Transverse colon (tissue), 4 donors: ENCODE data around the gene DEFB118.

Source experiments
- EP300 ChIP-seq: sonication (generic); formaldehyde crosslinking; IDR thresholded peaks from one replicate; pipeline ENCODE4 v1.6.1; 2017; ENCODE audit warnings: antibody characterized with exemption, low read depth
- POLR2A ChIP-seq: fragments of 450-650 bp; IDR thresholded peaks from one replicate; pipeline ENCODE4 v1.6.1; 2016; ENCODE audit warnings: antibody characterized with exemption, mild to moderate bottlenecking, moderate library complexity
- POLR2AphosphoS5 ChIP-seq, 3 donors: sonication (generic); formaldehyde crosslinking; IDR thresholded peaks; one replicate each; pipeline ENCODE4 v1.6.1; 2016; ENCODE audit warnings: antibody characterized with exemption in 3 of 3
- TF ChIP-seq, protein P1 (sequence below), 5 experiments: fragments of 200-600 bp in 3 of 5; fragments of 450-650 bp in 2 of 5; sonication (generic) in 3 of 5; IDR thresholded peaks; 1 replicate in 2 of 5; 2 replicates in 3 of 5; pipeline ENCODE4 v1.5.1; 2016 to 2017; ENCODE audit warnings: antibody characterized with exemption in 5 of 5, inconsistent platforms in 3 of 5, mild to moderate bottlenecking in 2 of 5, moderate library complexity in 1 of 5

DNA sequence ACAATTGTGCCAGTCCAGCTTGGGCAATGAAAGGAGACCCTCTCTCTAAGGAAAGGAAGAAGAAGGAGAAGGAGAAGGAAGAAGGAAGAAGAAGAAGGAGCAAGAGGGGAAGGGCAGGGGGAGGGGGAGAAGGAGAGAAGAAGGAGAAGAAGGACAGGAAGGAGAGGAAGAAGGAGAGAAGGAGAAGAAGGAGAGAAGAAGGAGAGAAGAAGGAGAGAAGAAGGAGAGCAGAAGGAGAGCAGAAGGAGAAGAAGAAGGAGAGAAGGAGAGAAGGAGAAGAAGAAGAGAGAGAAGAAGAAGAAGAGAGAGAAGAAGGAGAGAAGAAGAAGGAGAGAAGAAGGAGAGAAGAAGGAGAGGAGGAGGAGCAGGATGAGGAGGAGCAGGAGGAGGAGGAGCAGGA is 37.5 kb upstream of the DEFB118 start:
- TF ChIP-seq, protein P1, sequence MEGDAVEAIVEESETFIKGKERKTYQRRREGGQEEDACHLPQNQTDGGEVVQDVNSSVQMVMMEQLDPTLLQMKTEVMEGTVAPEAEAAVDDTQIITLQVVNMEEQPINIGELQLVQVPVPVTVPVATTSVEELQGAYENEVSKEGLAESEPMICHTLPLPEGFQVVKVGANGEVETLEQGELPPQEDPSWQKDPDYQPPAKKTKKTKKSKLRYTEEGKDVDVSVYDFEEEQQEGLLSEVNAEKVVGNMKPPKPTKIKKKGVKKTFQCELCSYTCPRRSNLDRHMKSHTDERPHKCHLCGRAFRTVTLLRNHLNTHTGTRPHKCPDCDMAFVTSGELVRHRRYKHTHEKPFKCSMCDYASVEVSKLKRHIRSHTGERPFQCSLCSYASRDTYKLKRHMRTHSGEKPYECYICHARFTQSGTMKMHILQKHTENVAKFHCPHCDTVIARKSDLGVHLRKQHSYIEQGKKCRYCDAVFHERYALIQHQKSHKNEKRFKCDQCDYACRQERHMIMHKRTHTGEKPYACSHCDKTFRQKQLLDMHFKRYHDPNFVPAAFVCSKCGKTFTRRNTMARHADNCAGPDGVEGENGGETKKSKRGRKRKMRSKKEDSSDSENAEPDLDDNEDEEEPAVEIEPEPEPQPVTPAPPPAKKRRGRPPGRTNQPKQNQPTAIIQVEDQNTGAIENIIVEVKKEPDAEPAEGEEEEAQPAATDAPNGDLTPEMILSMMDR (IDR thresholded peaks at IDR 0.05), result no peak
- TF ChIP-seq POLR2AphosphoS5 (IDR thresholded peaks at IDR 0.05) (no peak), POLR2A (no peak), EP300 (no peak)
